MV-4-11 (cell line): ENCODE results near the gene ZFP36.
"Not testable (repeated sequence)": the region's sequence is repeated elsewhere in the genome, so short reads cannot be mapped to it uniquely, and the experiment has no call there.

Experiments used
- DNase-seq: peaks from one replicate; lab custom pipeline; 2025; lab: John Stamatoyannopoulos, UW

Gene ZFP36, protein sequence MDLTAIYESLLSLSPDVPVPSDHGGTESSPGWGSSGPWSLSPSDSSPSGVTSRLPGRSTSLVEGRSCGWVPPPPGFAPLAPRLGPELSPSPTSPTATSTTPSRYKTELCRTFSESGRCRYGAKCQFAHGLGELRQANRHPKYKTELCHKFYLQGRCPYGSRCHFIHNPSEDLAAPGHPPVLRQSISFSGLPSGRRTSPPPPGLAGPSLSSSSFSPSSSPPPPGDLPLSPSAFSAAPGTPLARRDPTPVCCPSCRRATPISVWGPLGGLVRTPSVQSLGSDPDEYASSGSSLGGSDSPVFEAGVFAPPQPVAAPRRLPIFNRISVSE

DNA sequence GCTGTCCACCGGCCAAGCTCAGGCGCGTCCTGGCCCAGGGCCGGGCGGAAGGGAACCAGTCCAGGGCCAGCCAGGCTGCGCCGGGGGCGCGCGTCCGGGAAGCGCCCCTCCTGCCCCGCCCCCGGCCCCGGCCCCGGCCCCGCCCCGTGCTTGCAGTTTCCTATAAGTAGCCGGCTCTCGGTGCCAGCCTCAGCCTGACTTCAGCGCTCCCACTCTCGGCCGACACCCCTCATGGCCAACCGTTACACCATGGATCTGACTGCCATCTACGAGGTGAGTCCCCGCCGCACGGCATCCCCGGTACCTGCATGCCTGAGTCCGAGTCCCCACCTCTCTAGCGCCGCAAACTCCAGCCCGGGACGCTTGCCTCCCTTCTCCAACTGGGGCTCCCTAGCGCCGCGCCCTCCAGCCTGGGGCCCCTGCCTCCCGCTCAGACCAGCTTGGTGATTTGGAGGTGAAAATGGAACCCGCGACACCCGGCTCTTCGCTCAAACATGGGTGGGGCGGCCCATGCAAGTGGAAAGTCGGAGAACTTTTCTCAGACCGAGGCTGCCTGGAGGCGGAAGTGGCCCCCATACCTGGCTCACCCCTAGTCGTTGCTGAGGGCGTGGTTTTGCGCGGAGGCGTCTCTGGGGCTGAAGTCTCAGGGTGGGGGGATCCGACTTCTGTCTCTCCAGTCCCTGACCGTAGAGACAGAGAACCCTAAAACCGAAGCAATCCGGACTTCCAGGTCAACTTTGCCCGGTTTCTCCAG lies at the start of gene ZFP36:
ZFP36 (plus strand) TSS at position 192 of the 754 bp plus-strand sequence; CDS start at position 250, 58 bp downstream.
- peak; percentile 75 for DNase-seq

DNA sequence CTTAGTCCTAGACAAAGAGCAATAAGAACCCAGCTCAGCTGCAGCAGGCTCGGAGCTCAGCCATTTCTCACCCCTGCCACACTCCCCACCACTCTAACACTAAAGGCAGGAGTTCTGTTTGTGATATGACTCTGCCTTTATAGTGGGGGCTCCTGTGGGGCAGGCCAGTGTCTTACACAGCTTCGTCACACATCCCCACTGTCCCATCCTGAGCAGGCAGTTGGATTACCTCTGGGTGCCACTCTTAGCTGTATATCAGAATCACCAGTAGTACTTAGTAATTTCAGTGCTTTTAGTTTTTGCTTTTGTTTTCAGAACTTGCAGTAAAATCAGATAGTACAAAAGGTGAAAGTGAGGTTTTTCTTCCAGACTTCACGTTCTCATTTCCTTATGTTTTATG lies 47.6 kb upstream of the ZFP36 start:
- DNase-seq: no peak

DNA sequence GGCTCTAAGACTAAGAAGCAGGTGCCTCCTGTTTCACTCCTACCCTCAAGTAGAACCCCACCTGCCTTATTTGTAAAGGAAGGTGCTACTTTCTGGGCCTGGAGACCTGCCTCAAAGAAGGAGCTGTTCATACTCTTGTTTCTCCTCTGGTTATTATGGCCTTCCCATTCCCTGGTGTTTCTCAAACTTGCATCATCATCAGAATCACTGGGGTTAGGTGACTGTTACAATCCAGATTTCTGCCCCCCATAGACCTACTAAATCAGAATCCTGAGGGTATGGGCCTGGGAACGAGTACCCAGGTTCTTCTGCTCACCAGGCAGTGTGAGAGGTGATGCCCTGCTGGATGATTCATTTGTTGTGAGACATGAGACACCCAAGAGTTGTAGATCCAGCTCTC lies 46.0 kb upstream of the ZFP36 start:
- DNase-seq: no peak

DNA sequence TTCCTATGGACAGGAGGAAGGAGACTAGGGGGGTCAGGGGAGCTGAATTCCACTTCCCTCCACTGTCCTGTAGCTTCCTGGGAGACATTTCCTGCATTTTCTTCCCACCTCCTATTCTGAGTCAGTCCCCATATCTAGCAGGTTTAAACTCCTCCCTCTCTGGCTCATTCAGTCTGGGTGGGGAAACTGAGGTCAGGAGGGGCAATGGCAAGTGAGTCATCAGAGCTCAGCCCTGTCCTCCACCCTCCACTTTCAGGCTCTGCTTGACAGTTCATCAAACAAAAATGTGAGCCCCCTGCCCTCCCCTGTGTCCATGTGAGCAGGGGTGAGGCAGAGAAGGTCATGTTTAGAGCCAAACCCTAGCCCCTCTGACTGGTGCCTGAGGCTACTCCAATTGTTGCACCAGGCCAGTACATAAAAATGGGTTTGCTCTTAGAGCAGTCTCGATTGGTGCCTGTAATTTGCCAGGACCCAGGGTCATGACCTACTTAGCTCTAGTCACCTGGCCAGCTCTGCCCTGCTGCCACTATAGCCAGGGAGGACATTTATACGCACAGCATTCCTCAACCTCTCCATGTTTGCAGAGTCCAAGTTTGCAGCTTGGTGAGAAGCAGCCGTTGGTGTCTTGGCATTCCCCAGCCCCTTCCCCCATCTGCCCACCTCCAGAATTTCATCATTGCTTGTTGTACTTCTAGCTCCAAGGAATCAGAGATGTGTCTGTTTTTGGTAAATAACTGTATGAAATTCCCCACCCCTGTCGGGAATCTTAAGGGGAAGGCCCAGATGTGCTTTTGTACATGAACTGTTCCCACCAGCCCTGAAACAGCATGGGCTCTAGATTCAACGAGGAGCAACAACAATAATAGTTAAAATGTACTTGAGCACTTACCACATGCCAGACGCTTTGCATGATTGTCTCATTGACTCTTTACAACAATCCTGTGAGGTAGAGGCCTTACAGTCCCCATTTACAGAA lies 43.7 kb upstream of the ZFP36 start:
- no peak for DNase-seq

GRCh38 chr19:39363901-39364457 lies 42.7 kb upstream of the ZFP36 start:
- no peak for DNase-seq

DNA sequence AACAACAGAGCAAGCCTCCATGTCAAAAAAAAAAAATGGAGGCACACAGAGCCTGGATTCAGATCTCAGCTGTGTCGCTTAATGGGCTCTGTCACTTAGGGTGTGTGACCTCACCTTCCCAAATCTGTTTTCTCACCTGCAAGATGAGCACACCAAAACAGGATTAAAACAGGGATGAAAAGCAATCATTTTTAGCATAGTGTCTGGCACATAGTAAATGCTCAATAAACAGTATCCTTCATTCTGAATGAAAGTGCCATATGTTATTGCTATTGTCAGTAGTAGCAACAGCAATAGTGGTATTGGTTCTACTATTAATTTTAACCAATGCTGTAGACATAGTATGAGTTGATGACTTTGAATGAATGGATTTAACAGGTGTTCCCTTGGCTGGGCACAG lies 41.1 kb upstream of the ZFP36 start:
- DNase-seq: no peak

GRCh38 chr19:39369200-39369599 lies 37.4 kb upstream of the ZFP36 start:
- DNase-seq: no peak

- no peak for DNase-seq
Measured at GRCh38 chr19:39370735-39371134, 35.9 kb upstream of the ZFP36 start.

DNA sequence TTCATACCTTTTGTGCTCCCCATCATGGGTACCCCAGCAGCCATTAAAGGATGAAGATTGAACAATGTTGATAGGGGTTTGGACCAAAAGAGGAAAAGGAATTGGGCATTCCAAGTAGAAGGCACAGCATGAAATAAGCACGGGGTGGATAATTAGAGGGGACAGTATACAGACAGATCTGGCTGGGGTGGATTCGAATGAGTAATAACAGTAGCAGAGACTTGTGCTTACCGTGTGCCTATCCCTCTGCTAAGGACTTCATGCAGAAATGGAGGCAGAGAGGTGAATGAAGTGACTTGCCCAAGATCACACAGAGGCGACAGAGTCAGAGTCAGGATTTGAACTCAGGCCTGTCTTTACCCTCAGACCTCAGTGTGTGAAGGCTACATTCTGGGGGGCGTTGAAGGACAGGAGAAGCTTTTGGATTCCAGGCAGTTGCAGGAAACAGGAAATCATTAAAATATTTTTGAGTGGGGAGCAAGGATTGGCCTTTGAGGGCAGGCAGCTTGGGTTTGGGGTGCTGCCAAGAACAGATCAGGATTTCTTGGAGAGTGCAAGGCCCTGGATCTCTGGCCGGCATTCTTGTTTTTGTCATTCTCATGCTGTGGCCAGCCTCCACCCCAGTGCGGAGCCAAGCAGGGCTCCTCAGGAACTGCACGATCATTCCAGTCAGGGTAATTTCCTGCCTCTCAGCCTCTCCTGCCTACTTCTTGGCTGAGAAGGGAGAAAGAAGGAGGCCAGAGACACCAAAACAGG lies 34.4 kb upstream of the ZFP36 start:
- DNase-seq: no peak

GRCh38 chr19:39372941-39373340 lies 33.7 kb upstream of the ZFP36 start:
- no peak for DNase-seq

DNA sequence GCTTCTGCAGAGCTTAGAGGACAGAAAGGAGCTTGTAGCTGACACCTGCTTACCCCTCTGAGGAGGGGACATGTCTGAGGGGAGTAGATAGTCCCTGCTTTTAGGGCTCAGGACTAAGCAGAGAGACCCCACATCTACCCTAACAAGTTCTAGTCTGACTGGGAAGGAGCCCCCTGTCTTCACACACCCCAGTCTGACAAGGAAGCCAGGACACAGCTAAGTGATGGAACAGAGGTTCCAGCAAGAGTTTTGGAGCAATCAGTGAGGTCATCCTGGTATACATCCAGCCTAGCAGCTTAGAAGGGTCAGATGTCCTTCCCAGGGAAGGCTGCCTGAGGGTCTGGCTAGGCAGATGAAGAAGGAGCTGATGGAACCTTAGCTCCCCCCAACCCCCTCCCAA lies 30.7 kb upstream of the ZFP36 start:
- DNase-seq: no peak

GRCh38 chr19:39377373-39378362 lies 29.0 kb upstream of the ZFP36 start:
- DNase-seq: no peak

DNA sequence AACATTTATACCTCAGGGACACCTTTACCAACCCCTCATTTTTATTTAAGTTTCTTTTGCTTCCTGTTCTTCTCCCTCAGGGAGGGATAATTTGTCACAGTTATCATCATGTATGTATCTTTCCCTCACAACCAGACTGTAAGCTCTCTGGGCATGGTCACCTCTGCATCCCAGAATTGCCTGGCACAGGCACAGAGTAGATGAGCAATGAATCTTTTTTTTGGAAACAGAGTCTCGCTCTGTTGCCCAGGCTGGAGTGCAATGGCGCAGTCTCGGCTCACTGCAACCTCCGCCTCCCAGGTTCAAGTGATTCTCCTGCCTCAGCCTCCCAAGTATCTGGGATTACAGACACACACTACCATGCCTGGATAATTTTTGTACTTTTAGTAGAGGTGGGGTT lies 27.3 kb upstream of the ZFP36 start:
- not testable (repeated sequence) for DNase-seq

DNA sequence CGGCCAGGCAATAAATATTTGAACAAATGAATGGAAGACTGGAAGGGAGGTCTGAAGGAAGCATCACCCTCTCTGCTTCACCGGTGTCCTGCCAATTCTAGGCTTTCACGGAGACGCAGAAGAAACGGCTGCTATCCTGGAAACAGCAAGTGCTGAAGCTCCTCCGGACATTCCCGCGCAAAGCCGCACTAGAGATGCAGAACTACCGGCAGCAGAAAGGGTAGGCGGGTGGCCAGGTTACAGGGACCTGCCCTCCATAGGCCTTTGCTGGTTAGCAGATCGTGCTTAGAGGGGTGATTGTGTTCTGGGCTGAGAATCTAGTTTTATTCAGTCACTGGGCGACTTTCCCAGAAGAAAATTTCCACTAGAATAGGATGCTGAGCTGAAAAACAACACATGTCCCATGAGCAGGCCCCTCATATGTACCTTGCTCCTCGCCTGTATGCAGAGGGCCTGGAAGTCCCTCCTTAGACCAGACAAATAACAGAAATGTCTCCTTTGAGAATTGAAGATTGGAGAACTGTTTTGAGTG lies 26.7 kb upstream of the ZFP36 start:
- DNase-seq: no peak

- DNase-seq: no peak
Measured at GRCh38 chr19:39380521-39381502, 25.8 kb upstream of the ZFP36 start.

DNA sequence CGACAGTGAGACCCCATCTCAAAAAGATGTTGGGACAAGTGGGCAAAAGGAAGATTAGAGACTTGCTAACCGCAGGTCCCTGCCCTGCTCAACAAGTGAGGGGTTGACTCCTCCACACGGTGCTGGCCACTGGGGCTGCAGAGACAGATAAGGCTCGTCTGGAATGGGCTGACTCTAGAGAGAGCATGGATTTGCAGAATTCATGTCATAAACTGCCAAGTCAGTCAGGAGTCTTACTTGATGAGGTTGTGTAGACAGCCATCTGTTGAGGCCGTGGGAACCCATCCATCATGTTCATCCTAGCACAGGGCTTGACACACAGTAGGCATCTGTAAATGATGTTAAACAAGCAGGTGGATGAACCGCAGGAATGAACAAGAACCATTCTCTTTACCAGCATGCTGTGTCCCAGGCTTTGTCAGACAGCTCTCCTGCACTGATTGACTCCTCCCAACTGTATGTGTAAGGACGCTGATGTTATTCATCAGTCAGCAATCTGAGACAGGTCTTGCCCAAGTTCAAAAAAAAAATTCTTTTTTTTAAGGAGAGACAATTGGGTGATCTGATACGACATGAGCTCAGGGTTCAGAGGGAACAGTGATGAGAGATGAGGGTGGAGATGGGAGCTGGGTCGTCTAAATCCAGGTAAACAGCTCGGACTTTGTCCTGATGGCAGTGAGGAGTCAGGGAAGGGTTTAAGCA lies 24.6 kb upstream of the ZFP36 start:
- DNase-seq: no peak

DNA sequence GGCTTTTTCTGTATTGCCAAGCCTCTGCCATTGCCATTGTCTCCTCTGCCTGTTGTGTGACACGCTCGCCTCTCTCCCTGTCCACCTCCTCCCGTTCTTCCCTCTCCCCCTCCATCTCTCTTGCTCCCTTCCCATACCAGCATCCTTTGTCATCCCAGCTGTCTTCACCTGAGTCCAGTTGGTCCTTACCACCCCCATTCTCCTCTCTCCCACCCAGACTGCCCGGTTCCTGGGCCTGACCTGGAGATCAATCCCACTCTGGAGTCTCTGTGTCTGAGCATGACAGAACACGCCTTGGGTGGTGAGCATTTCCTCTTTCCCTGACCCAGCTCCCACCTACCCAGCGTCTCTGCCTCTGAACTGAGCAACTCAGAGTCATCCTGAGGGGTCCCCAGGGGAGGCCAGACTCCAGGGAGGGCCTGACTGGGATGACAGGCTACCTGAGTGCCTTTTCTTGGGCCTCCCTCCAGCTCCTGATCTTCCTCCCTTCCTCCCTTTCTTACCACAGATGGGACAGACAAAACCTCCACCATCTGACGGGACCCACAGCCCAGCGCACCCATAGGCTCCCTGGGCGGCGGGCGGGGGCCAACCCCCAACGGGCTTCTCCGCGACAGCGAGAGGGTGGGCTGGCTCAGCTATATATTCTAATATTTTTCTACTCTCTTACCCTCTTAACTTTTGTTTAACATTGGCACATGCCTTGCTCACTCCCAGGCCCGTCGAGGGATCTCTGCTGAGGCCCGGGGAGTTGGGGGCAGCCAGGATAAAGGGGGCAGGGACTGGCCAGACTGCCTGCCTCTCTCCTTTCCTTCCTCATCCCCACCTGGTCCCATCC lies 23.4 kb upstream of the ZFP36 start:
- DNase-seq: no peak
